Mucosa of descending colon (tissue), 3 donors: ENCODE results near the gene ANGPTL4. TPM values are rescaled to one million over a fixed set of nuclear protein-coding genes. Genes with fewer than 3 reads are reported as not detected.
A peak's percentile ranks its signal among the peaks of the same experiment; 100 is the strongest.

Experiments
- ATAC-seq: fragments of 200-7000 bp; cut with Tn5 transposase; one replicate; pipeline ENCODE4 v1.9.1; 2020; ENCODE audit warnings: mild to moderate bottlenecking, moderate library complexity
- DNase-seq, 3 donors: peaks; one replicate each; pipeline ENCODE4 v3.0.0-alpha.2; 2020
- H3K36me3 ChIP-seq: fragments of 200-600 bp; one replicate; pipeline ENCODE4 v1.8.0; 2021; ENCODE audit warnings: low read depth, mild to moderate bottlenecking
- H3K4me1 ChIP-seq: fragments of 200-600 bp; one replicate; pipeline ENCODE4 v1.8.0; 2021; ENCODE audit warnings: low read depth, mild to moderate bottlenecking
- H3K4me3 ChIP-seq: fragments of 200-600 bp; one replicate; pipeline ENCODE4 v1.8.0; 2021; ENCODE audit warnings: mild to moderate bottlenecking
- H3K9me3 ChIP-seq: fragments of 200-600 bp; one replicate; pipeline ENCODE4 v1.8.0; 2021; ENCODE audit warnings: mild to moderate bottlenecking
- CTCF ChIP-seq: fragments of 200-600 bp; IDR thresholded peaks from one replicate; pipeline ENCODE4 v1.8.0; 2022; ENCODE audit warnings: antibody characterized with exemption, mild to moderate bottlenecking
- intact Hi-C, 2 donors: fragments of 100-400 bp; cut with DNase I in 1 of 2; cut with micrococcal nuclease in 1 of 2; formaldehyde crosslinking; loops; one replicate each; pipeline versions ENCODE4 v1.11.0 to v1.11.1; 2022; cut with DNase I, micrococcal nuclease
- total RNA-seq, 3 donors: library from RNA; stranded (reverse); fragmentation: NEBNext Ultra II Directional in 2 of 3; extraction: Animal tissue kit (Norgen Biotek cat#: 25700) in 2 of 3; gene quantifications; one replicate each; pipeline versions ENCODE4 v1.2.1 to v1.2.4, GENCODE V29; 2021 to 2023
- donor health status: DM: no; HTN: no; CAD: no; lungs with moderate emphysema.
- donor health status: DM: no; HTN: no; CAD: no.
- donor health status: DM: no; HTN: yes; CAD: no.

Gene ANGPTL4
- total RNA-seq, 3 donors from 2014 or later, result 2.8 to 9.5 (median 2.9) TPM

- ATAC-seq, result no peak
Observed at GRCh38 chr19:8358948-8359347, 5.0 kb upstream of the ANGPTL4 start.

GRCh38 chr19:8360196-8360595 is 3.8 kb upstream of the ANGPTL4 start:
- H3K4me3 ChIP-seq, result no peak overlapping the region
- no peaks in the 10 kb centered on the region for H3K9me3 ChIP-seq
- no peak for TF ChIP-seq CTCF
- ATAC-seq (no peak), DNase-seq (no peak)
- H3K4me1 ChIP-seq, result peaks cover 16% of the 10 kb centered on the region
- no peaks in the 10 kb centered on the region for H3K36me3 ChIP-seq
- intact Hi-C loops, result no loop called here

More at GRCh38 chr19:8358948-8359347, 5.0 kb upstream of the ANGPTL4 start:
- intact Hi-C loops, result loop anchor here (10.0 kb wide), 2 partner anchors 126 to 146 kb away; partner anchors contain the start of gene PRAM1 (in 1 of the 2)
- DNase-seq, result no peak
- Histone ChIP-seq H3K9me3 (no peaks in the 10 kb centered on the region), H3K36me3 (no peaks in the 10 kb centered on the region), H3K4me1 (peaks cover 7% of the 10 kb centered on the region), H3K4me3 (no peak overlapping the region)
- TF ChIP-seq CTCF, result no peak

- intact Hi-C loops, result no loop called here
- no peak for TF ChIP-seq CTCF
- Histone ChIP-seq H3K36me3 (no peaks in the 10 kb centered on the region), H3K4me1 (peaks cover 16% of the 10 kb centered on the region), H3K4me3 (no peak overlapping the region), H3K9me3 (no peaks in the 10 kb centered on the region)
- DNase-seq, result peak; percentile 89 to 92 (median 91)
- ATAC-seq, result peak; percentile 91
Observed at GRCh38 chr19:8361921-8362793, 1.8 kb upstream of the ANGPTL4 start.

GRCh38 chr19:8366121-8366581 is 2.2 kb downstream of the ANGPTL4 start:
- ATAC-seq, result no peak
- Histone ChIP-seq H3K9me3 (no peaks in the 10 kb centered on the region), H3K36me3 (no peaks in the 10 kb centered on the region), H3K4me1 (peaks cover 20% of the 10 kb centered on the region), H3K4me3 (no peak overlapping the region)
- DNase-seq, result peak in 1 of 3 donors; percentile 42
- no peak for TF ChIP-seq CTCF
- intact Hi-C loops, result no loop called here

DNA sequence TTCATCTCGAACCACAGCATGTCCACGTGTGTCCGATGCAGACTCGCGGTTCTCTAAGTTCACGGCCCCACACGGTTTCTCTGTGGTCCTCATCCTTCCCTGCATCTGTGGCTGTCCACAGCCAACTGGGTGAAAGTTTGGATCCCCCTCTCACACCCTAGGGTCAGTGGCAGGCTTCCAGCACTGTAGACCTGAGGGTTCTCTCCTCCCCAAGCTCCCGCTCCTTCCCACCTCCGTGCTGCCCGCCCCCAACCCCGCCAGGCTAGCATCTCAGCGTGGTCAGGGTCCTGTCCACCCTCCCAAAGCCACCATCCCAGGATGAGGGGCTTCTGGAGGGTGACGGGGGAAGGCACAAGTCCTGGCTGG is 3.0 kb downstream of the ANGPTL4 start:
- H3K9me3 ChIP-seq, result no peaks in the 10 kb centered on the region
- no peak for TF ChIP-seq CTCF
- ATAC-seq (no peak), DNase-seq (peak in 1 of 3 donors; percentile 50)
- intact Hi-C loops, result no loop called here
- no peak overlapping the region for H3K4me3 ChIP-seq
- no peaks in the 10 kb centered on the region for H3K36me3 ChIP-seq
- H3K4me1 ChIP-seq, result peaks cover 20% of the 10 kb centered on the region
